Nucleus accumbens (tissue), 56 donors: ENCODE data around the gene EML1.

Source experiments
- DNase-seq, 56 donors: peaks; one replicate each; lab custom pipeline; 2025; lab: John Stamatoyannopoulos, UW

Gene EML1

DNA sequence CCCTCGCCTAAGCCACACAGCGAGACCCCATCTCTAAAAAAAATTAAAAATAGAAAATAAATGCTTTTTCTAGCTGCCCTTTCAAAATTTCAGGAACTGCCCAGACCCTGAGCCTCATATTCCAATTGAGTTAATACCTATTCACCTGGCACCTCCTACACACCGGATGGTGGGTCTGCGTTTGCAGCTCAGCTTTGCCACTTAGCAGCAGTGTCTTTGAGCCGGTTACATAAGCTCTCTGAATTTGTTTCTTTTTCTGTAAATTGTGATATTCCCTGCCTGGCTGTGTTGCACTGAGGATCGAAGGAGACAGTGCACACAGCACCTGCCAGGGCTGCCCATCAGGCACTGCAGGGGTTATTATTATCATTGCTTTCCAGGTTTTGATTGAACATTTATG is 125.6 kb downstream of the EML1 start:
- peak in 18 of 56 donors; percentile 3 to 68 (median 24) for DNase-seq

GRCh38 chr14:99921425-99921824 is 128.2 kb downstream of the EML1 start:
- peak in 9 of 56 donors; percentile 2 to 55 (median 26) for DNase-seq

DNA sequence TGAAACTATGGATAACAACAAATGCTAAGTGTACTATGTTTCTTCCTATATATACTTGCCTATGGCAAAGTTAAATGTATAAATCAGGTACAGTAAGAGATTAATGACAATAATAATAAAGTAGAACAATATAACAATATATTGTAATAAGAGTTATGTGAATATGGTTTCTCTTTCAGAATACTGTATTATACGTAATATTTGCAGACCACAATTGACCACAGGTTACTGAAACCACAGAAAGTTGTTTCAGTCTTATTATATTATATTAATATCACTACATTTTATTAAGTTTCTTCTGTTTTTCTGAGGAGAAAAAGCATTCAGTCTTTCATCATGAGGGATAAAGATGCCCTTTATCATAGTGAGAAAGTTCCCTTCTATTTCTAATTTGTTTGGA is 131.2 kb downstream of the EML1 start:
- no peak for DNase-seq

DNA sequence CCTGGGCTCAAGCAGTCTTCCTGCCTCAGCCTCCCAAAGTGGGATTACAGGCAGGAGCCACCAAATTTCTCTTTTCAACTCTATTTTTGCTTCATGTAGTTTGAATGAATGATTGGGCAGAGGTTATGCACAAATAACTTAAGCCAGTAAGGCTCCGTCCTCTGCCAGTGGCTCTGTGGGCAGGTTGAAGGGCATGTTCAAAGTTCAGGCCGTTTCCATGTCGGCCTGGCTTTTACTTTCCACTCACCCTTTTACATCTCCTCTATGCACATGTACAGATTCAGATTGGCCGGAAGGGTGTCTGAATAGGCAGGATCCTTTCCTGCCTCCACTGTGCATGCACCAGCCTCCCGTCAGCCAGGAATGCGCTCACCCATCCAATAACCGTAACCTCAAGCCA is 132.3 kb downstream of the EML1 start:
- no peak for DNase-seq

- DNase-seq: no peak
Observed at GRCh38 chr14:99928963-99929362, 135.8 kb downstream of the EML1 start.

DNA sequence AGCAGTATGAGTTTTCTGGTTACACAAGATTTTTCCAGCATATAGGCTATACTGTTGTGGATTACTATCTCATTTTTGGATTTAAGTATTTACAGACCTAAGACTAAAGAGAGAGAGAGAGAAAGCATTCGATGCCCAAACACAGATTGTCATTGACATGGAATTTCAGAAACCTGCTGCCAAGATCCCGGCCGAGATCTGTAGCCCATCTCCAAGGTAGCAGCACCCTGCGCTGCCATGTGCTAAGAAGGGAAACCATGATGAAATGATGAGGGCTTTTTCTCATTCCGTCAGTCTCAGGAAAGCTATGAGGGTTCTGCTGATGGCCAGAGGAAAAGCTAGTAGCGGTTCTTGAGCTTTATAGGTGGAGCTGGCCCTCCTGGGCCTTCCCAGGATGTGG is 136.4 kb downstream of the EML1 start:
- no peak for DNase-seq

- DNase-seq: no peak
Observed at GRCh38 chr14:99930420-99931274, 137.4 kb downstream of the EML1 start.

DNA sequence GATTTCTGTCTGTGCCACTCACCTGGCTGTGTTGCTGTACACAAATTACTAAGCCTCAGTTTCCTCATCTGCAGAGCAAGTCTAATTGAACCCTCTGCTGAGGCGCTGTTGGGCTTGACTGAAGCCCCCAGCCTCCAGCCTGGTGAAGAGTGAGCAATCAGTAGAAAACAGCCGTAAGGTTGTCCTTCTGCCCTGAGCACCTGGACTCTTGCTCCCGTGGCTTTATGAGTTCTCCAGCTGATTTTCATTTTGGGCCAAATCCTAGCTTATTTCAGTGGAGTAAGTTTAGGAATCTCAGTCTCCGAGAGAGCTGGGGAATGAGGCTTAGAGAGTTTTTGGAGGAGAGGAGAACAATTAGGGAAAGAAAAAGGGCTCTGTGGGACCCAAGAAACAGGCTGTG is 138.1 kb downstream of the EML1 start:
- DNase-seq: no peak

GRCh38 chr14:99936056-99936455 is 142.8 kb downstream of the EML1 start:
- DNase-seq: no peak

- DNase-seq: no peak
Observed at GRCh38 chr14:99936738-99937474, 143.7 kb downstream of the EML1 start.

DNA sequence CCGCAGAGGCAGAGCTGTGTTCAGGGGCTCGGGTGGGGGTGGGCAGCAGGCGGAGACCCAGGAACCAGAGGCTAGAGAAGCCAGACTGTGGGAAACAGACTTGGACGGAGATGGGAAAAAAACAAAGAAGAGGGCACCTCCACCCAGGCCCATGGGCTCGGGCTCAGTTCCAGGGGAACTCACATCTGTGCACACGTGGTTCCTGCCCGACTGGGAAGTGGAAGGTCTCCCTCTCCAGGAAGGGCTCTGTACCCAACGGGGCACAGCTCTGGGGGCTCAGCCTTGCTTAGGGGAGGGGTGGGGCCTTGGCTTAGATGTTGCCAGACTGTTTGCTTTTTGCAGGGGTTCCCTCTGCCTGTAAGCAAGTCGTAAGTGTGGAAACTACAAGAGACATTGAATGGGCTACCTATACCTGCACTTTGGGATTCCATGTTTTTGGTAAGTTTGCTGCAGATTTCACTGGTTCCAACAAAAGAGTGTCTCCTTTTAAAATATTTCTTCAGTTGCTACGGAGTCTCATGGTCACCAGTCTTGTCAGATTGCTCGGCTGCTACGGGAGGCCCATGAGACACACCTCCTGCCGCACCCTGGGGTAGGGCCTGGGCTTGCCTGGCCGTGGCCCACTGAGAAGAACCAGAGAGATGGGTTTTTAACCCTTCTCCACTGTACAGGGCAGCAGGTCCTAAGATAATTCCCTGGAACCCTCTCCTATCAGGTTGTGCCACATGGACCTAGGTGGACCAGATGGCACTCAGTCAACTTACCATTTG is 144.4 kb downstream of the EML1 start:
- DNase-seq: no peak

DNA sequence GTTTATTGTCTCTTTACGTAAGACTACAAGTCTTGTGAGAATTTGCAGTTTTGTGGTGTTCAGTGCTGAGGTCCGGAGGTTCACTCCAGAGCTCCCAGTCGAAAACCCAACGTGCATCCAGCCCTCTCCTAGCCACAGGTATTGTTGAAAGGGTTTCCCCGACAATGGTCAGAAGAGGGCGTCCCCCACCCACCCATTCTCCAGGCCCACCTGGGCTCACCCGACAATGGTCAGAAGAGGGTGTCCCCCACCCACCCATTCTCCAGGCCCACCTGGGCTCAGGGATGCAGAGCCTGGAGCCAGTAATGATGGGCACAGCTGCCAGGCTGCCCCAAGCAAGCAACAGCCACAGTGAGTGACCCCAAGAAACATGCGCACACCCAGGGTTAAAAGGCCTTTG is 145.2 kb downstream of the EML1 start:
- no peak for DNase-seq

- no peak for DNase-seq
Observed at GRCh38 chr14:99938896-99939295, 145.7 kb downstream of the EML1 start.

GRCh38 chr14:99939421-99939820 is 146.2 kb downstream of the EML1 start:
- no peak for DNase-seq

GRCh38 chr14:99940064-99940463 is 146.9 kb downstream of the EML1 start:
- no peak for DNase-seq

DNA sequence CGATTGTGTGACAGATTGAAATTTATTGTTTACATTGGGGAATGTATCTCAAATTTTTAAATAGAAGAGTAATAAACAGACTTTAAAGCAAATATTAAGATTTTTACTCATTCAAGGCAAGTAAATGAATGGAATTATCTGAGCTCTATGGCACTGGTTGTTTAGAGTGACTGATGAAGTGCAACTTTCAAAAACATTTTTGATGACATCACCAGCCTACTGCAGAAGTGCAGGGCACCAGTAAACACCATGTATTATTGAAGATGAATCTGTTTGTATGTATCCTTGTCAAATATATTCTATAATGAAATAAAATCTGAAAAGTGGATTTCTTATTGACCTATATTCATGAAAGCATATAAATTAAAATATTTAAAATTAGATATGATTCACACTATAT is 148.0 kb downstream of the EML1 start:
- no peak for DNase-seq

- DNase-seq: no peak
Observed at GRCh38 chr14:99943620-99944019, 150.4 kb downstream of the EML1 start.

- DNase-seq: no peak
Observed at GRCh38 chr14:99944241-99944651, 151.0 kb downstream of the EML1 start.

DNA sequence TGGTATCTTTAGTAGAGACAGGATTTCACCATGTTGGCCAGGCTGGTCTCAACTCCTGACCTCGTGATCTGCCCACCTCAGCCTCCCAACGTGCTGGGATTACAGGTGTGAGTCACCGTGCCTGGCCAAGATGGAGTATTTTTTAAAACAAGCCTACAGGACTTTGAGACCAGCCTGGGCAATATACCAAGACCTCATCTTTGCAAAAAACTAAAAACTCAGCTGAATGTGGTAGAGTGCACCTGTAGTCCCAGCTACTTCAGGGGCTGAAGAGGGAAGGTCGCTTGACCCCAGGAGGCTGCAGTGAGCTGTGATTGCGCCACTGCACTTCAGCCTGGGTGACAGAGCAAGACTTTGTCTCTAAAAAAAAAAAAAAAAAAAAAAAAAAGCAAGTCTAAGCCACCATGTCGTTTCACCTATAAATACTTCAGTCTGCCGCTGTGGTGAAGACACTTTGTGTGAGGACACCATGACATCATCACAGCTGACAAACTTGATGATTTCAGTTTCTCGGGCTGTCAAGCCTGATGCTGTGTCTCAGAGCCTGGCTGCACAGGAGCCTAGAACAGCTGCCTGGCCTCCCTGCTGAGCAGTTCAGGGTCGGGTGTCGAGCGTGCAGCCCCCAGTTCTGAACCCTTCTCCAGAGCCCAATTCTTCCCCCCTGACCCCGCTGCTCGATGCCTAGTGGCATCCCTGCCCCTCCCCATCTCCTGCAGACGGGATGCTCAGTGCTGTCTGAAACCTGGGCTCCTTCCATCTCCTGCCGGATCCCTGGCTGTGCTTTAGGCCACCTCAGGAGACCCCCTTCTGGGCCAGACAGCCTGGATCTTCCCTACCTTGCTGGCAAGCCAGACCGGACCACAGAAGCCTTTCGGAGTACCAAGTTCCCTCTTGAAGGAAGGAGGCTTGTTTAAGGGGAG is 152.8 kb downstream of the EML1 start:
- no peak for DNase-seq
